ENCODE data around the gene CMC4. TPM values are rescaled to one million over a fixed set of nuclear protein-coding genes. Genes with fewer than 3 reads are reported as not detected.

Gene CMC4
- polyA plus RNA-seq, 1 donor from 2014 or later = 16.4 TPM

GRCh38 chrX:155031657-155032056 is 39.3 kb downstream of the CMC4 start:
- Histone ChIP-seq H3K79me2 (replicated peaks; ENCODE audit: insufficient read depth, low read length) (peaks cover 24% of the 10 kb centered on the region), H3K4me2 (ENCODE audit: low read length) (no peak overlapping the region), H3K9me3 (ENCODE audit: low read length) (no peaks in the 10 kb centered on the region), H3F3A (ENCODE audit: insufficient read depth, low read length, poor library complexity, severe bottlenecking) (no peaks in the 10 kb centered on the region), H3K9me2 (ENCODE audit: insufficient read depth, low read length) (no peaks in the 10 kb centered on the region), H3K9ac (ENCODE audit: low read length) (no peak overlapping the region), H2AFZ (ENCODE audit: low read depth, low read length) (no peak overlapping the region), H3K36me3 (ENCODE audit: insufficient read depth, low read length) (no peaks in the 10 kb centered on the region), H3K4me3 (ENCODE audit: low read length) (no peak overlapping the region), H3K27ac (ENCODE audit: low read length) (no peak overlapping the region), H3K27me3 (ENCODE audit: insufficient read depth, low read depth, low read length) (no peaks in the 10 kb centered on the region), H4K20me1 (ENCODE audit: insufficient read depth) (no peaks in the 10 kb centered on the region)
- no peak for TF ChIP-seq CTCF (IDR thresholded peaks at IDR 0.05; ENCODE audit: poor library complexity, severe bottlenecking)
- no peak for TF ChIP-seq MXI1 (conservative IDR thresholded peaks at IDR 0.05; ENCODE audit: poor library complexity, severe bottlenecking)
- no peak for TF ChIP-seq EP300 (conservative IDR thresholded peaks at IDR 0.05; ENCODE audit: poor library complexity, severe bottlenecking)
- no peak for TF ChIP-seq POLR2AphosphoS5 (IDR thresholded peaks at IDR 0.05)
- no peak for TF ChIP-seq TAF1 (IDR thresholded peaks at IDR 0.05; ENCODE audit: low read depth)
- TF ChIP-seq, protein P1, sequence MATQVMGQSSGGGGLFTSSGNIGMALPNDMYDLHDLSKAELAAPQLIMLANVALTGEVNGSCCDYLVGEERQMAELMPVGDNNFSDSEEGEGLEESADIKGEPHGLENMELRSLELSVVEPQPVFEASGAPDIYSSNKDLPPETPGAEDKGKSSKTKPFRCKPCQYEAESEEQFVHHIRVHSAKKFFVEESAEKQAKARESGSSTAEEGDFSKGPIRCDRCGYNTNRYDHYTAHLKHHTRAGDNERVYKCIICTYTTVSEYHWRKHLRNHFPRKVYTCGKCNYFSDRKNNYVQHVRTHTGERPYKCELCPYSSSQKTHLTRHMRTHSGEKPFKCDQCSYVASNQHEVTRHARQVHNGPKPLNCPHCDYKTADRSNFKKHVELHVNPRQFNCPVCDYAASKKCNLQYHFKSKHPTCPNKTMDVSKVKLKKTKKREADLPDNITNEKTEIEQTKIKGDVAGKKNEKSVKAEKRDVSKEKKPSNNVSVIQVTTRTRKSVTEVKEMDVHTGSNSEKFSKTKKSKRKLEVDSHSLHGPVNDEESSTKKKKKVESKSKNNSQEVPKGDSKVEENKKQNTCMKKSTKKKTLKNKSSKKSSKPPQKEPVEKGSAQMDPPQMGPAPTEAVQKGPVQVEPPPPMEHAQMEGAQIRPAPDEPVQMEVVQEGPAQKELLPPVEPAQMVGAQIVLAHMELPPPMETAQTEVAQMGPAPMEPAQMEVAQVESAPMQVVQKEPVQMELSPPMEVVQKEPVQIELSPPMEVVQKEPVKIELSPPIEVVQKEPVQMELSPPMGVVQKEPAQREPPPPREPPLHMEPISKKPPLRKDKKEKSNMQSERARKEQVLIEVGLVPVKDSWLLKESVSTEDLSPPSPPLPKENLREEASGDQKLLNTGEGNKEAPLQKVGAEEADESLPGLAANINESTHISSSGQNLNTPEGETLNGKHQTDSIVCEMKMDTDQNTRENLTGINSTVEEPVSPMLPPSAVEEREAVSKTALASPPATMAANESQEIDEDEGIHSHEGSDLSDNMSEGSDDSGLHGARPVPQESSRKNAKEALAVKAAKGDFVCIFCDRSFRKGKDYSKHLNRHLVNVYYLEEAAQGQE (IDR thresholded peaks at IDR 0.05; ENCODE audit: borderline replicate concordance) = no peak
- no peak for TF ChIP-seq SMC3 (conservative IDR thresholded peaks at IDR 0.05; ENCODE audit: poor library complexity)
- TF ChIP-seq RAD21 (conservative IDR thresholded peaks at IDR 0.05) = no peak
- no peak for TF ChIP-seq EZH2 (IDR thresholded peaks at IDR 0.05; ENCODE audit: borderline replicate concordance, insufficient read depth, low read length, poor library complexity, severe bottlenecking)

DNA sequence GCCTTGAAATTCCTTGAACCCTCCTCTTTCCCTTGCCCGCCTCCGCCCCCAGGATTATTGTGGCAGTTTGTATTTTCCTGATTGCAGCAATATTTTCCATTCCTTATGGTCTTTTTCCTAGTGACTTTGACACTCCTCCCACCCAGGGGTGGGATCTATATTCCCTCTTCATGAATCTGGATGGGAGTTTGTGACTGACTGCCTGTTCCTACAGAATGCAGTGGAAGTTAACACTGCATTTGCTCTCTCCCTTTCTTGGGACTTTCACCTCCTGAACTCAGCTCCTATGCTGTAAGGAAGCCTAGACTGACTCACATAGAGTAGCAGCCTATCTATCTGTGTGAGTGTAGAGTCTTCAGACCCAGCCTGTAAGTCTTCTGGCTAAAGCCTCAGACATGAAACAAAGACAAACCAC is 42.1 kb downstream of the CMC4 start:
- Histone ChIP-seq H3K27ac (ENCODE audit: low read length) (no peak overlapping the region), H3K4me3 (ENCODE audit: low read length) (peak overlapping the region; percentile 81), H3K9me3 (ENCODE audit: low read length) (no peaks in the 10 kb centered on the region), H3K9ac (ENCODE audit: low read length) (no peak overlapping the region), H3K36me3 (ENCODE audit: insufficient read depth, low read length) (no peaks in the 10 kb centered on the region), H3K4me2 (ENCODE audit: low read length) (no peak overlapping the region), H4K20me1 (ENCODE audit: insufficient read depth) (no peaks in the 10 kb centered on the region), H3K79me2 (replicated peaks; ENCODE audit: insufficient read depth, low read length) (peaks cover 24% of the 10 kb centered on the region), H3F3A (ENCODE audit: insufficient read depth, low read length, poor library complexity, severe bottlenecking) (no peaks in the 10 kb centered on the region), H3K27me3 (ENCODE audit: insufficient read depth, low read depth, low read length) (no peaks in the 10 kb centered on the region), H2AFZ (ENCODE audit: low read depth, low read length) (no peak overlapping the region), H3K9me2 (ENCODE audit: insufficient read depth, low read length) (no peaks in the 10 kb centered on the region)
- no peak for TF ChIP-seq CTCF (IDR thresholded peaks at IDR 0.05; ENCODE audit: poor library complexity, severe bottlenecking)
- TF ChIP-seq SMC3 (conservative IDR thresholded peaks at IDR 0.05; ENCODE audit: poor library complexity) = no peak
- TF ChIP-seq EP300 (conservative IDR thresholded peaks at IDR 0.05; ENCODE audit: poor library complexity, severe bottlenecking) = no peak
- TF ChIP-seq EZH2 (IDR thresholded peaks at IDR 0.05; ENCODE audit: borderline replicate concordance, insufficient read depth, low read length, poor library complexity, severe bottlenecking) = no peak
- TF ChIP-seq, protein P1 (IDR thresholded peaks at IDR 0.05; ENCODE audit: borderline replicate concordance) = no peak
- TF ChIP-seq POLR2AphosphoS5 (IDR thresholded peaks at IDR 0.05) = no peak
- no peak for TF ChIP-seq RAD21 (conservative IDR thresholded peaks at IDR 0.05)
- TF ChIP-seq TAF1 (IDR thresholded peaks at IDR 0.05; ENCODE audit: low read depth) = no peak
- no peak for TF ChIP-seq MXI1 (conservative IDR thresholded peaks at IDR 0.05; ENCODE audit: poor library complexity, severe bottlenecking)

Measured in neural cell (in vitro differentiated cells).